ENCODE data around the gene NEGR1.

DNA sequence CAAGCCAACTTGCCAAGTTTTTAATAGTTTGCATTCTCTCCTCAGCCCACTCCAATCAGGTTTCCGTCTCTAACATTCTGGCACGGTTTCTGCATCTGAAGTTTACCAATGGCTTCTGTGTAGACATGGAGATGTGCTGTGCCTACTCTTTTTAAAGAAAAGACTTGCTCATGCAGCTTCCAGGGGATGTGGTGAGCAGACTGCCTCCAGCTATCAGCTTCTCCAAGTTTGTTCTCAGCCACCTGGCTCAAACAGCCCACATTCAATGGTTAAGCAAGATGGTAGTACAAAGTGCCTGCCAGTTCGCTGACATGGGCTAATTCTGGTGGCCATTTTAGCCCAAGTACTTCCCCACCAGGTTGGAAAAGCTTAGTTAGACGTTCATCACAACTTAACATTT is 465.3 kb downstream of the NEGR1 start:
- TF ChIP-seq POLR2A (IDR thresholded peaks at IDR 0.05; ENCODE audit: low read depth, low read length) (no peak), MYC (IDR thresholded peaks at IDR 0.05; ENCODE audit: low read depth, low read length) (no peak)
- TF ChIP-seq, protein P1, sequence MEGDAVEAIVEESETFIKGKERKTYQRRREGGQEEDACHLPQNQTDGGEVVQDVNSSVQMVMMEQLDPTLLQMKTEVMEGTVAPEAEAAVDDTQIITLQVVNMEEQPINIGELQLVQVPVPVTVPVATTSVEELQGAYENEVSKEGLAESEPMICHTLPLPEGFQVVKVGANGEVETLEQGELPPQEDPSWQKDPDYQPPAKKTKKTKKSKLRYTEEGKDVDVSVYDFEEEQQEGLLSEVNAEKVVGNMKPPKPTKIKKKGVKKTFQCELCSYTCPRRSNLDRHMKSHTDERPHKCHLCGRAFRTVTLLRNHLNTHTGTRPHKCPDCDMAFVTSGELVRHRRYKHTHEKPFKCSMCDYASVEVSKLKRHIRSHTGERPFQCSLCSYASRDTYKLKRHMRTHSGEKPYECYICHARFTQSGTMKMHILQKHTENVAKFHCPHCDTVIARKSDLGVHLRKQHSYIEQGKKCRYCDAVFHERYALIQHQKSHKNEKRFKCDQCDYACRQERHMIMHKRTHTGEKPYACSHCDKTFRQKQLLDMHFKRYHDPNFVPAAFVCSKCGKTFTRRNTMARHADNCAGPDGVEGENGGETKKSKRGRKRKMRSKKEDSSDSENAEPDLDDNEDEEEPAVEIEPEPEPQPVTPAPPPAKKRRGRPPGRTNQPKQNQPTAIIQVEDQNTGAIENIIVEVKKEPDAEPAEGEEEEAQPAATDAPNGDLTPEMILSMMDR (IDR thresholded peaks at IDR 0.05; ENCODE audit: extremely low read depth in 1 of 2, insufficient read depth in 1 of 2, low read depth in 1 of 2, low read length in 2 of 2): no peak
